Uterus (tissue), 4 donors: ENCODE results near the gene MARCOL. TPM values are rescaled to one million over a fixed set of nuclear protein-coding genes. Genes with fewer than 3 reads are reported as not detected.

ENCODE experiments used
- DNase-seq, 2 donors: peaks; one replicate each; pipeline ENCODE4 v3.0.0-alpha.2; 2019 to 2020
- H3K27ac ChIP-seq, 2 donors: fragments of 200-600 bp; sonication (generic); 1 replicate in 1 of 2; 2 replicates in 1 of 2; pipeline ENCODE4 v1.5.1; 2016 to 2018
- H3K27me3 ChIP-seq, 2 donors: fragments of 200-600 bp; sonication (generic); one replicate each; pipeline ENCODE4 v1.5.1; 2018 to 2019; ENCODE audit warnings: control low read depth in 1 of 2
- H3K36me3 ChIP-seq, 2 donors: fragments of 200-600 bp; sonication (generic); one replicate each; pipeline ENCODE4 v1.5.1; 2019; ENCODE audit warnings: control low read depth in 1 of 2
- H3K4me1 ChIP-seq, 2 donors: fragments of 200-600 bp; sonication (generic); one replicate each; pipeline ENCODE4 v1.5.1; 2018 to 2019; ENCODE audit warnings: control low read depth in 1 of 2
- H3K4me3 ChIP-seq, 2 donors: fragments of 200-600 bp; sonication (generic); 1 replicate in 1 of 2; 2 replicates in 1 of 2; pipeline ENCODE4 v1.5.1; 2018 to 2019; ENCODE audit warnings: mild to moderate bottlenecking in 1 of 2
- H3K9me3 ChIP-seq, 2 donors: fragments of 200-600 bp; sonication (generic); one replicate each; pipeline ENCODE4 v1.5.1; 2019; ENCODE audit warnings: control low read depth in 1 of 2
- POLR2A ChIP-seq, 2 donors: fragments of 450-650 bp; IDR thresholded peaks; one replicate each; pipeline ENCODE4 v1.6.1; 2016; ENCODE audit warnings: antibody characterized with exemption in 2 of 2, mild to moderate bottlenecking in 1 of 2, moderate library complexity in 1 of 2
- intact Hi-C: fragments of 100-400 bp; cut with DNase I; formaldehyde crosslinking; loops from one replicate; pipeline ENCODE4 v1.15.1; 2023; ENCODE audit warnings: low total_unique reads
- total RNA-seq, 4 donors: library from RNA; depleted of rRNA in 3 of 4; stranded (reverse); fragments of >200 nt in 3 of 4; gene quantifications; one replicate each; pipeline versions ENCODE4 v1.1.0 to v1.2.4, GENCODE V29; 2014 to 2023
- TF ChIP-seq, protein P1 (sequence below), 4 experiments: fragments of 200-600 bp in 2 of 4; fragments of 450-650 bp in 2 of 4; sonication (generic) in 2 of 4; IDR thresholded peaks; one replicate each; pipeline ENCODE4 v1.5.1; 2016 to 2019; ENCODE audit warnings: antibody characterized with exemption in 4 of 4, mild to moderate bottlenecking in 2 of 4, moderate library complexity in 1 of 4
- donor health status: DM: yes; HTN: yes; CAD: no.

Gene MARCOL
- total RNA-seq, 4 donors from 2014 or later: not detected

DNA sequence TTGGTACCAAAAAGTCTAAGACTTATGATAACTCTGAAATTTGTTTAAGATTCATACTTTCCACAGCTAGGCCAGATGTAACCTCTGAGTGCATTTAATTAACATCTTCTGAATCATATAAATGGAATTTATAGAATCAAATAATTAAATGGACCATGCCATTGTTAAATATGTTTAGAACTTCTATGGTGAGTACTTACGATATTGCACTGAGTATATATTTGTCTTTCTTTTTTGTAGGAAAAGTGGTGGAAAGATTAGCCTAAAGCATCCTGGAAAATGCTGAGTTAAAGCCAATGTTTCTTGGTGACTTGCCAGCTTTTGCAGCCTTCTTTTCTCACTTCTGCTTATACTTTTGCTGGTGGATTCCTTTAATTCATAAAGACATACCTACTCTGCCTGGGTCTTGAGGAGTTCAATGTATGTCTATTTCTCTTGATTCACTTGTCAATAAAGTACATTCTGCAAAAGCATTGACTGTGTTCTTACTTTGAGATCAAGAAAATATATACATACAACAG lies 23.6 kb upstream of the MARCOL start:
- H3K4me1 ChIP-seq: no peaks in the 10 kb centered on the region

DNA sequence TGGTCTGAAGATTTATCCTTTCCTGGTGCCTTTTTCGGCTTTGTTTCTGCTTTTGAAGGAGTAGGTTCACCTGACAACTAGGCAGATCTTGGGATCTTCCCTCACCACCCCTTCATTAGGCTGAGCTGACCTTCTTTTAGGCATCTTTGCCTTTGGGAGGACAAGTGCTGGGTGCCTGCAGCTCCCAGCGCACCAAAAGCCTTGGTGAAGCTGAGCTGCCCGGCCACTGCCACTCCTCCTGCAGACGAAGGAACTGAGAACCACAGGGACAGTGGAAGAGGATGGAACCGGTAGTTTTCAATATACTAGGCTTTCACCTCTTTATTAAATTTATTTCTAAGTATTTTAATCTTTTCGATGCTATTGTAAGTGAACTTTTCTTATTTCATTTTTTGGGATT lies 16.8 kb upstream of the MARCOL start:
- Histone ChIP-seq H3K27ac (no peak overlapping the region), H3K36me3 (no peaks in the 10 kb centered on the region), H3K4me3 (no peak overlapping the region), H3K4me1 (no peaks in the 10 kb centered on the region), H3K9me3 (no peaks in the 10 kb centered on the region), H3K27me3 (no peaks in the 10 kb centered on the region)
- TF ChIP-seq, protein P1, sequence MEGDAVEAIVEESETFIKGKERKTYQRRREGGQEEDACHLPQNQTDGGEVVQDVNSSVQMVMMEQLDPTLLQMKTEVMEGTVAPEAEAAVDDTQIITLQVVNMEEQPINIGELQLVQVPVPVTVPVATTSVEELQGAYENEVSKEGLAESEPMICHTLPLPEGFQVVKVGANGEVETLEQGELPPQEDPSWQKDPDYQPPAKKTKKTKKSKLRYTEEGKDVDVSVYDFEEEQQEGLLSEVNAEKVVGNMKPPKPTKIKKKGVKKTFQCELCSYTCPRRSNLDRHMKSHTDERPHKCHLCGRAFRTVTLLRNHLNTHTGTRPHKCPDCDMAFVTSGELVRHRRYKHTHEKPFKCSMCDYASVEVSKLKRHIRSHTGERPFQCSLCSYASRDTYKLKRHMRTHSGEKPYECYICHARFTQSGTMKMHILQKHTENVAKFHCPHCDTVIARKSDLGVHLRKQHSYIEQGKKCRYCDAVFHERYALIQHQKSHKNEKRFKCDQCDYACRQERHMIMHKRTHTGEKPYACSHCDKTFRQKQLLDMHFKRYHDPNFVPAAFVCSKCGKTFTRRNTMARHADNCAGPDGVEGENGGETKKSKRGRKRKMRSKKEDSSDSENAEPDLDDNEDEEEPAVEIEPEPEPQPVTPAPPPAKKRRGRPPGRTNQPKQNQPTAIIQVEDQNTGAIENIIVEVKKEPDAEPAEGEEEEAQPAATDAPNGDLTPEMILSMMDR (IDR thresholded peaks at IDR 0.05): no peak
- TF ChIP-seq POLR2A (IDR thresholded peaks at IDR 0.05): no peak
- DNase-seq: no peak
- intact Hi-C loops: no loop called here

More for the DNA sequence above, 23.6 kb upstream of the MARCOL start:
- intact Hi-C loops: no loop called here
- no peaks in the 10 kb centered on the region for H3K36me3 ChIP-seq
- TF ChIP-seq, protein P1 (IDR thresholded peaks at IDR 0.05): no peak
- no peak for TF ChIP-seq POLR2A (IDR thresholded peaks at IDR 0.05)
- no peak overlapping the region for H3K4me3 ChIP-seq
- no peaks in the 10 kb centered on the region for H3K9me3 ChIP-seq
- DNase-seq: no peak
- no peak overlapping the region for H3K27ac ChIP-seq
- no peaks in the 10 kb centered on the region for H3K27me3 ChIP-seq

- intact Hi-C loops: no loop called here
- H3K27ac ChIP-seq: no peak overlapping the region
- H3K4me3 ChIP-seq: no peak overlapping the region
- no peaks in the 10 kb centered on the region for H3K36me3 ChIP-seq
- DNase-seq: no peak
- no peaks in the 10 kb centered on the region for H3K4me1 ChIP-seq
- H3K9me3 ChIP-seq: no peaks in the 10 kb centered on the region
- TF ChIP-seq POLR2A (IDR thresholded peaks at IDR 0.05): no peak
- TF ChIP-seq, protein P1 (IDR thresholded peaks at IDR 0.05): no peak
- H3K27me3 ChIP-seq: no peaks in the 10 kb centered on the region
These were observed 14.1 kb upstream of the MARCOL start for GRCh38 chr5:148224117-148224742.

GRCh38 chr5:148228392-148228984 lies 9.8 kb upstream of the MARCOL start:
- H3K27me3 ChIP-seq: no peaks in the 10 kb centered on the region
- intact Hi-C loops: no loop called here
- DNase-seq: no peak
- no peak overlapping the region for H3K4me3 ChIP-seq
- TF ChIP-seq, protein P1 (IDR thresholded peaks at IDR 0.05): no peak
- TF ChIP-seq POLR2A (IDR thresholded peaks at IDR 0.05): no peak
- no peaks in the 10 kb centered on the region for H3K4me1 ChIP-seq
- no peaks in the 10 kb centered on the region for H3K9me3 ChIP-seq
- no peak overlapping the region for H3K27ac ChIP-seq
- H3K36me3 ChIP-seq: no peaks in the 10 kb centered on the region

- H3K27ac ChIP-seq: no peak overlapping the region
- no peaks in the 10 kb centered on the region for H3K9me3 ChIP-seq
- H3K36me3 ChIP-seq: no peaks in the 10 kb centered on the region
- no peaks in the 10 kb centered on the region for H3K4me1 ChIP-seq
- H3K4me3 ChIP-seq: no peak overlapping the region
- no peak for DNase-seq
- intact Hi-C loops: no loop called here
- no peaks in the 10 kb centered on the region for H3K27me3 ChIP-seq
- no peak for TF ChIP-seq POLR2A (IDR thresholded peaks at IDR 0.05)
- TF ChIP-seq, protein P1 (IDR thresholded peaks at IDR 0.05): no peak
These were observed 8.5 kb upstream of the MARCOL start for GRCh38 chr5:148229840-148230239.
